GM12801 (cell line): ENCODE measurements around the gene RASIP1.

Source experiments
- TF ChIP-seq, protein P1 (sequence below): IDR thresholded peaks from one replicate; pipeline ENCODE4 v1.5.1; 2011; ENCODE audit warnings: control low read depth; ENCODE audit not compliant: insufficient read length; ENCODE audit errors: extremely low read depth

RASIP1 gene

GRCh38 chr19:48713041-48713863 is 27.2 kb downstream of the RASIP1 start:
- TF ChIP-seq, protein P1, sequence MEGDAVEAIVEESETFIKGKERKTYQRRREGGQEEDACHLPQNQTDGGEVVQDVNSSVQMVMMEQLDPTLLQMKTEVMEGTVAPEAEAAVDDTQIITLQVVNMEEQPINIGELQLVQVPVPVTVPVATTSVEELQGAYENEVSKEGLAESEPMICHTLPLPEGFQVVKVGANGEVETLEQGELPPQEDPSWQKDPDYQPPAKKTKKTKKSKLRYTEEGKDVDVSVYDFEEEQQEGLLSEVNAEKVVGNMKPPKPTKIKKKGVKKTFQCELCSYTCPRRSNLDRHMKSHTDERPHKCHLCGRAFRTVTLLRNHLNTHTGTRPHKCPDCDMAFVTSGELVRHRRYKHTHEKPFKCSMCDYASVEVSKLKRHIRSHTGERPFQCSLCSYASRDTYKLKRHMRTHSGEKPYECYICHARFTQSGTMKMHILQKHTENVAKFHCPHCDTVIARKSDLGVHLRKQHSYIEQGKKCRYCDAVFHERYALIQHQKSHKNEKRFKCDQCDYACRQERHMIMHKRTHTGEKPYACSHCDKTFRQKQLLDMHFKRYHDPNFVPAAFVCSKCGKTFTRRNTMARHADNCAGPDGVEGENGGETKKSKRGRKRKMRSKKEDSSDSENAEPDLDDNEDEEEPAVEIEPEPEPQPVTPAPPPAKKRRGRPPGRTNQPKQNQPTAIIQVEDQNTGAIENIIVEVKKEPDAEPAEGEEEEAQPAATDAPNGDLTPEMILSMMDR, result no peak

- TF ChIP-seq, protein P1, result no peak
These were observed 29.2 kb downstream of the RASIP1 start for GRCh38 chr19:48711106-48711662.

GRCh38 chr19:48708471-48708870 is 31.9 kb downstream of the RASIP1 start:
- TF ChIP-seq, protein P1, result no peak

DNA sequence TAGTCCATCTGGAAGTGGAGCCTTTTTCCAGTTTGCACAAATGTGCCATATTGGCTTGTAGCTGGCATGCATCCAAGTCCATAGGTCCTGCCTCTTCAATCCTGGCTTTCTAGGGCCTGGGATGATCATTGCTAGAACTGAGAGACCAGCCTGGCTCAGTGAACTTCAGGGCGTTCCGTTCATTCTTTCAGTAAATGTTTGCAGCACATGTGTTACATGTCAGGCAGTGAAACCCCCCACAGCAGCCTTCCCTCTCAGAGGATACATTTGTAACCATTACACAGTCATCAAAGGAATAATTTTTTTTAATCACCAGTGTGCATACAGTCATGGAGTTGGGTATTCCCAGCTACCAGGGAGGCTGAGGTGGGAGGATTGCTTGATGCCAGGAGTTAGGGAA is 35.0 kb downstream of the RASIP1 start:
- TF ChIP-seq, protein P1, result no peak

DNA sequence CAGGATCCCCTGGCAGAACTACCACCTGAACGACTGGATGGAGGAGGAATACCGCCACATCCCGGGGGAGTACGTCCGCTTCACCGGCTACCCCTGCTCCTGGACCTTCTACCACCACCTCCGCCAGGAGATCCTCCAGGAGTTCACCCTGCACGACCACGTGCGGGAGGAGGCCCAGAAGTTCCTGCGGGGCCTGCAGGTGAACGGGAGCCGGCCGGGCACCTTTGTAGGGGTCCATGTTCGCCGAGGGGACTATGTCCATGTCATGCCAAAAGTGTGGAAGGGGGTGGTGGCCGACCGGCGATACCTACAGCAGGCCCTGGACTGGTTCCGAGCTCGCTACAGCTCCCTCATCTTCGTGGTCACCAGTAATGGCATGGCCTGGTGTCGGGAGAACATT is 37.1 kb downstream of the RASIP1 start:
- TF ChIP-seq, protein P1, result no peak

DNA sequence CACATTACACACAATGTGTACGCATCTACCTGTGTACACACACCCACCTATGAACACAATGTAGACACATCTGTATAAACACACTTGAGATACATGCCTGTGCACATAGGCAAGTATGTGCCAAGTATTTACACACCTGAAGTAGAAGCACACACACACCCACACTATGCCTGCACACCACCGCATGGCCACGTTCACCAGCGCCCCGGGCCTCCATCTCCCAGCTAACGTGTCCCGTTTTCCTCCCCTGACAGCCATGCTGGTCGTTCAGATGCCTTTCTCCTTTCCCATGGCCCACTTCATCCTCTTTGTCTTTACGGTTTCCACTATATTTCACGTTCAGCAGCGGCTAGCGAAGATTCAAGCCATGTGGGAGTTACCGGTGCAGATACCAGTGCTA is 37.7 kb downstream of the RASIP1 start:
- TF ChIP-seq, protein P1, result no peak

- TF ChIP-seq, protein P1, result no peak
These were observed 42.4 kb downstream of the RASIP1 start for GRCh38 chr19:48698046-48698445.
